ENCODE results near the gene HOXD8. TPM values are rescaled to one million over a fixed set of nuclear protein-coding genes. Genes with fewer than 3 reads are reported as not detected.

HOXD8 gene
- total and polyA plus RNA-seq, 2 of the 8 experiments (the other 6 are each of a cell fraction or from before 2014, with no cell fraction given) = not detected

DNA sequence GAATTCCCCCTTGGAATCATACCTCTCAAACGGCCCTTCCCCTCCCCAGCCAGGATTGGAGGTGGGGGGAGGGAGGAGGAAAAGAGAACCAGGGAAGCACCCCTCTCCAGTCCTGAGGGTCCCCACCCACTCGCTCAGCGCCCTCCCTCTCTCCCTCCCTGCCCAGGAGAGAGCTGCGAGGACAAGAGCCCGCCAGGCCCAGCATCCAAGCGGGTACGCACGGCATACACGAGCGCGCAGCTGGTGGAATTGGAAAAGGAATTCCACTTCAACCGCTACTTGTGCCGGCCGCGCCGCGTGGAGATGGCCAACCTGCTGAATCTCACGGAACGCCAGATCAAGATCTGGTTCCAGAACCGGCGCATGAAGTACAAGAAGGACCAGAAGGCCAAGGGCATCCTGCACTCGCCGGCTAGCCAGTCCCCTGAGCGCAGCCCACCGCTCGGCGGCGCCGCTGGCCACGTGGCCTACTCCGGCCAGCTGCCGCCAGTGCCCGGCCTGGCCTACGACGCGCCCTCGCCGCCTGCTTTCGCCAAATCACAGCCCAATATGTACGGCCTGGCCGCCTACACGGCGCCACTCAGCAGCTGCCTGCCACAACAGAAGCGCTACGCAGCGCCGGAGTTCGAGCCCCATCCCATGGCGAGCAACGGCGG, 42.0 kb downstream of the HOXD8 start (continued):
- TF ChIP-seq SIN3A (conservative IDR thresholded peaks at IDR 0.05 in 1 of 2, IDR thresholded peaks at IDR 0.05 in 1 of 2; ENCODE audit: low read depth in 1 of 2, low read length in 2 of 2) = 0 out of 4 replicates have a peak, but pooled peaks of 1 of the 2 experiments have one; percentile 43
- peak; percentile 98 for TF ChIP-seq CTBP2 (IDR thresholded peaks at IDR 0.05; ENCODE audit: borderline replicate concordance, insufficient read depth, insufficient read length, low read length)
- peak; percentile 90 for TF ChIP-seq KDM4A (IDR thresholded peaks at IDR 0.05; ENCODE audit: low read depth, low read length, severe bottlenecking)
- TF ChIP-seq BACH1 (IDR thresholded peaks at IDR 0.05; ENCODE audit: low read length) = no peak
- TF ChIP-seq, protein P1, sequence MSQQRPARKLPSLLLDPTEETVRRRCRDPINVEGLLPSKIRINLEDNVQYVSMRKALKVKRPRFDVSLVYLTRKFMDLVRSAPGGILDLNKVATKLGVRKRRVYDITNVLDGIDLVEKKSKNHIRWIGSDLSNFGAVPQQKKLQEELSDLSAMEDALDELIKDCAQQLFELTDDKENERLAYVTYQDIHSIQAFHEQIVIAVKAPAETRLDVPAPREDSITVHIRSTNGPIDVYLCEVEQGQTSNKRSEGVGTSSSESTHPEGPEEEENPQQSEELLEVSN (IDR thresholded peaks at IDR 0.05) = peak; percentile 96
- TF ChIP-seq KDM5A (IDR thresholded peaks at IDR 0.05; ENCODE audit: low read length) = no peak
- peak; percentile 84 for TF ChIP-seq SP1 (IDR thresholded peaks at IDR 0.05; ENCODE audit: low read depth, low read length)
- no peak for TF ChIP-seq SIRT6 (IDR thresholded peaks at IDR 0.05; ENCODE audit: low read length)
- peak; percentile 56; the same call in 1 of the 2 replicates for TF ChIP-seq USF2 (IDR thresholded peaks at IDR 0.05; ENCODE audit: low read length)
